ENCODE results near the gene GALNT2. TPM values are rescaled to one million over a fixed set of nuclear protein-coding genes. Genes with fewer than 3 reads are reported as not detected.

Gene GALNT2
- polyA plus RNA-seq, 1 of the 3 experiments (the other 2 are of a cell fraction): 118 TPM

DNA sequence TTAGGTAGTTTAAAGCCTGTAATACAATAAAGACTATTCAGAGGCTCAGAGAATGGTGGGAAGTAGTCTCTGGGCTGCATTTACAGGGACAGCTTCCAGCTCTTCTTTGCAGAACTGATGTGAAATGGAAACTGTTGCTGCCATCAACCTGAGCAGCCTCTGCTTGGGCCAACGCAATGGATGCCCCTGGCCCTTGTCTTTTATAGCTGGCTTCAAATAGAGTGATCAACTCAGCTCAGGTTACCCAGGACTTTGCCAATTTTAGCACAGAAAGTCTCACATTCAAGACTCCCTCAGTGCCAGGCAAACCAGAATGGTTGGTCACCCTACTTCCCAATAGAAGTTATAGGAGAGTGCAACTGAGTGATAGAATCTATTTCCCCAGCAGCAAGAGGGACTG is 18.1 kb upstream of the GALNT2 start:
- H3K4me1 ChIP-seq (ENCODE audit: control insufficient read depth in 1 of 2, insufficient read depth in 2 of 2, low read depth in 1 of 2, low read length in 1 of 2): no peaks in the 10 kb centered on the region; a peak in 1 of 4 replicates
- no peaks in the 10 kb centered on the region for H3K79me2 ChIP-seq (ENCODE audit: insufficient read depth)
- H3K27ac ChIP-seq (ENCODE audit: low read depth in 2 of 2, low read length in 1 of 2): no peak overlapping the region
- no peak overlapping the region for H3K4me3 ChIP-seq (ENCODE audit: low read depth in 2 of 2, low read length in 1 of 2)
- TF ChIP-seq TEAD4 (IDR thresholded peaks at IDR 0.05; ENCODE audit: borderline replicate concordance, insufficient read depth): no peak
- TF ChIP-seq MEF2A (IDR thresholded peaks at IDR 0.05; ENCODE audit: borderline replicate concordance, low read depth): no peak
- TF ChIP-seq MXI1 (IDR thresholded peaks at IDR 0.05; ENCODE audit: low read depth, low read length): no peak
- no peak for TF ChIP-seq TAF1 (IDR thresholded peaks at IDR 0.05; ENCODE audit: borderline replicate concordance, low read depth, low read length)
- TF ChIP-seq USF1 (IDR thresholded peaks at IDR 0.05; ENCODE audit: borderline replicate concordance, low read depth): no peak
- no peak for TF ChIP-seq PBX3 (IDR thresholded peaks at IDR 0.05)
- H3K9ac ChIP-seq: no peak overlapping the region
- H3K36me3 ChIP-seq (replicated peaks in 1 of 2; ENCODE audit: control insufficient read depth in 1 of 2, insufficient read depth in 2 of 2, low read length in 1 of 2): no peaks in the 10 kb centered on the region
- H3K9me2 ChIP-seq: no peaks in the 10 kb centered on the region
- no peaks in the 10 kb centered on the region for H3K9me3 ChIP-seq
- no peak for DNase-seq
- H3K27me3 ChIP-seq (ENCODE audit: insufficient read depth): no peaks in the 10 kb centered on the region; the same call in 1 of the 2 replicates
- ChIA-PET POLR2A (no interaction called here), CTCF (interaction anchor here (0.9 to 1.2 kb wide), 2 partner anchors 12 to 17 kb away, joined by 3 read pairs; no protein-coding TSS in a partner anchor)
- no peak overlapping the region for H2AFZ ChIP-seq (ENCODE audit: low read depth)
- H3F3A ChIP-seq (replicated peaks; ENCODE audit: insufficient read depth): no peaks in the 10 kb centered on the region
- H3K4me2 ChIP-seq: no peak overlapping the region
- no peaks in the 10 kb centered on the region for H4K20me1 ChIP-seq (ENCODE audit: insufficient read depth)
- no CpG with 5 or more reads among the region's 1 CpG for WGBS (ENCODE audit: low lambda C conversion rate)

DNA sequence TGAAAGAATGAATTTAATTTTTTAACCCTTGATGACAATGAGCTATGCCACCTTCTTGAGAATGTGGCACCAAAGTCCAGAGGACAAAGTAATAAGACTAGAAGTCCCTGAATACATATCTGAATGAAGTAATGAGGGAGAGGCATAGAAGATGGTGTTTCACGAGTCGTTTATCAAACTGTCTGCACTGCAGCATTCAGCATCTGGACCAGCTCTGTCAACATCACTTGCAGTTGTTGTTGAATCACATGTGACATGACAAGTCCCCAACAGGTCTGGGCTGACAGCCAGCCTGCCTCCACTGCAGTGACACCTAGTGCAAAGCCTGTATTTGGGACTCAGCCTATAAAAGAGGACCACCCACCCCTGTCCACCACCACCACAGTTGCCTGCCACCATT is 17.3 kb upstream of the GALNT2 start:
- Histone ChIP-seq H3K4me3 (ENCODE audit: low read depth in 2 of 2, low read length in 1 of 2) (no peak overlapping the region), H3F3A (replicated peaks; ENCODE audit: insufficient read depth) (no peaks in the 10 kb centered on the region), H3K79me2 (ENCODE audit: insufficient read depth) (no peaks in the 10 kb centered on the region), H3K36me3 (replicated peaks in 1 of 2; ENCODE audit: control insufficient read depth in 1 of 2, insufficient read depth in 2 of 2, low read length in 1 of 2) (no peaks in the 10 kb centered on the region), H3K27me3 (ENCODE audit: insufficient read depth) (no peaks in the 10 kb centered on the region; the same call in 1 of the 2 replicates), H3K9me3 (no peaks in the 10 kb centered on the region), H3K9ac (no peak overlapping the region), H3K4me2 (no peak overlapping the region), H2AFZ (ENCODE audit: low read depth) (no peak overlapping the region), H3K9me2 (no peaks in the 10 kb centered on the region), H3K4me1 (ENCODE audit: control insufficient read depth in 1 of 2, insufficient read depth in 2 of 2, low read depth in 1 of 2, low read length in 1 of 2) (no peaks in the 10 kb centered on the region; a peak in 1 of 4 replicates), H4K20me1 (ENCODE audit: insufficient read depth) (no peaks in the 10 kb centered on the region), H3K27ac (ENCODE audit: low read depth in 2 of 2, low read length in 1 of 2) (no peak overlapping the region)
- TF ChIP-seq EP300 (IDR thresholded peaks at IDR 0.05; ENCODE audit: borderline replicate concordance in 1 of 2, low read depth in 1 of 2, low read length in 1 of 2): no peak
- TF ChIP-seq YY1 (IDR thresholded peaks at IDR 0.05; ENCODE audit: low read depth): no peak
- no peak for TF ChIP-seq TAF1 (IDR thresholded peaks at IDR 0.05; ENCODE audit: borderline replicate concordance, low read depth, low read length)
- TF ChIP-seq RAD21 (IDR thresholded peaks at IDR 0.05; ENCODE audit: low read length): no peak
- no peak for TF ChIP-seq TEAD4 (IDR thresholded peaks at IDR 0.05; ENCODE audit: borderline replicate concordance, insufficient read depth)
- POLR2A ChIA-PET: no interaction called here
- 5% methylated on average over 2 of the region's 2 CpGs for WGBS (ENCODE audit: low lambda C conversion rate)
- DNase-seq: no peak
- CTCF ChIA-PET: no interaction called here
